GM19467 (cell line): Measurements from ENCODE around the gene ZBED5.

Experiments
- ATAC-seq: cut with Tn5 transposase; IDR thresholded peaks from one replicate; pipeline ENCODE4 v1.9.1; 2021; ENCODE audit warnings: mild to moderate bottlenecking, moderate library complexity; ENCODE audit not compliant: unreplicated experiment

ZBED5 gene

DNA sequence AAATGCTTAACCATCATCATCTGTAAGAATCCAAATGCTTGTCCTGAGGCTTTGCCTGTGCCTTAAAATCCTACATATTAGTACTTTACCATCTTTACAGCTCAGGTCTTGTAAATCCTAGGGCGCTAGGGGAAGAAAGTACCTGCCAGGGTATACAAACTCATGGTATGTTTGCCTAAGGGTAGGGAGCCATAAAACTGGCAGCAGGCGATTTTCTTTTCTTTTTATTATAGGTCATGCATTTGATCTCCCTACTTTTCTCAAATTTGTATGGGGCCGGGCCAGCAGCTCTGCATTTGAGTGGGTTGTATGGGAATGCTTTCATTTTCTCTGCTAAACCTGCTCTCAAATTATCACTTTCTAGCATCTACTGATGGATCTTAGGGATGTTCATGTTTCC lies 24.0 kb upstream of the ZBED5 start:
- no peak for ATAC-seq

DNA sequence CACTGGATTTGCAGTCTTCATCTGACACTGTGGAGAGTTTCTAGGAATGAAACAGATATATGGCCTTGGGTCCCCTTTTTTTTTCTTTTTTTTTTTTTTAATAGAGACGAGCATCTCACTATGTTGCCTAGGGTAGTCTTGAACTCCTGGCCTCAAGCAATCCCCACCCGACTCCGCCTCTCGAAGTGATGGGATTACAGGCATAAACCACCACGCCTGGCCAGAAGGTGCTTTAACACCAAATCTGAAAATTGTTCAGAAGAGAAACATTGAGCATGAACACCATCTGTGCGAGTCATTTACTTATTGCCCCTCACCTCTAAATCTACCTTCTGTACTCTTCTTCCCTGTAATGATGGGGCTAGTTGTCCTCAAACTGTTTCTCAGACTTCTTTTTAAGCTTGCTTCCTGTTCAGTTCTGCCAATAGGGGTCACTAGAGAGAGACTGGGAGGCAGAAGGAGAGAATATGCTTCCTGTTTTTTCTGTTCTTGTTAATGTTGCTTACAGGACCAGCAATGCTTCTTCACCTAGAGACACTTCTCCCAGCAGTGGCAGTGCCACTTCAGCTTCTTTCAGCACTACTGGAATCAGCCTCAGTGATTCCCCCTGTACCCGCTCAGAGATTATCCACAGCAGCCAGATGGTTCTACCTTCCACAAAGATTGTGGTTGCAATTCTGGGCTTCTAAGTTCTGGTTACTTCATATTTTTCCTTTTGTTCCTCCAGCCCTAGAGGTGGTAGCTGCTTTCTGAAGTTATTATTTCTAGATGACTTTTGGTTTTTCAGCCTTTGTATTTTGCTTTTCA lies 20.8 kb upstream of the ZBED5 start:
- no peak for ATAC-seq

DNA sequence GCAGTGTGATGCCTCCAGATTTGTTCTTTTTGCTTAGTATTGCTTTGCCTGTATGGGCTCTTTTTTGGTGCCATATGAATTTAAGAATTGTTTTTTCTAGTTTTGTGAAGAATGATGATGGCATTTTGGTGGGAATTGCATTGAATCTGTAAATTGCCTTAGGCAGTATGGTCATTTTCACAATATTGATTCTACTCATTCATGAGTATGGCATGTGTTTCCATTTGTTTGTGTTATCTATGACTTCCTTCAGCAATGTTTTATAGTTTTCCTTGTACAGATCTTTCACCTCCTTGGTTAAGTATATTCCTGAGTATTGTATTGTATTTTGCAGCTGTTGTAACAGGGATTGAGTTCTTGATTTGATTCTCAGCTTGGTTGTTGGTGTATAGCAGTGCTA lies 18.3 kb upstream of the ZBED5 start:
- ATAC-seq: no peak

DNA sequence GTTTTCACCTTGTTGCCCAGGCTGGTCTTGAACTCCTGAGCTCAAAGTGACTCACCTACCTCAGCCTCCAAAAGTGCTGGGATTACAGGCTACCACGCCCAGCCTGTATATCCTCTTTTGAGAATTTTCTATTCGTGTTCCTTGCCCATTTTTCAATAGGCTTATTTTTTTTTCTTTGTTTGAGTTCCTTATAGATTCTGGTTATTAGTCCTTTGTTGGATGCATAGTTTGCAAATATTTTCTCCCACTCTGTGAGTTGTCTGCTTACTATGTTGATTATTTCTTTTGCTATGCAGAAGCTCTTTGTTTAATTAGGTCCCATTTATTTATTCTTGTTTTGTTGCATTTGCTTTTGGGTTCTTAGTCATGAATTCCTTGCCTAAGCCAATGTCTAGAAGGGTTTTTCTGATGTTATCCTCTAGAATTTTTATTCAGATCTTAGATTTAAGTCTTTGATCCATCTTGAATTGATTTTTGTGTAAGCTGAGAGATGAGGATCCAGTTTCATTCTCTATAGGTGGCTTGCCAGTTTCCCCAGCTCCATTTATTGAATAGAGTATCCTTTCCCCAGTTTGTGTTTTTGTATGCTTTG lies 17.7 kb upstream of the ZBED5 start:
- ATAC-seq: no peak

DNA sequence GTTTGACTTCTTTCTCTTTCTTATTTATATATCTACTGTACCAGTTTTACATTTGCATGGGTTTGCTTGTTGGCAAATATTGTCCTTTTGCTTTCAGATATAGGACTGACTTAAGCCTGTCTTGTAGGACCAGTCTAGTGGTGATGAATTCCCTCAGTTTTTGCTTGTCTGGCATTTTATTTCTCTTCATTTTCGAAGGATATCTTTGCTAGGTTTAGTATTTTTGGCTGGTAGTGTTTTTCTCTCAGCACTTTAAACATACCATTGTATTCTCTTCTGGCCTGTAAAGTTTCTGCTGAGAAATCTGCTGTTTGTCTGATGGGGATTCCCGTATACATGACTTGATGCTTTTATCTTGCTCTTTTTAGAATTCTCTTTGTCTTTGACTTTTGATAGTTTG lies 14.2 kb upstream of the ZBED5 start:
- no peak for ATAC-seq

DNA sequence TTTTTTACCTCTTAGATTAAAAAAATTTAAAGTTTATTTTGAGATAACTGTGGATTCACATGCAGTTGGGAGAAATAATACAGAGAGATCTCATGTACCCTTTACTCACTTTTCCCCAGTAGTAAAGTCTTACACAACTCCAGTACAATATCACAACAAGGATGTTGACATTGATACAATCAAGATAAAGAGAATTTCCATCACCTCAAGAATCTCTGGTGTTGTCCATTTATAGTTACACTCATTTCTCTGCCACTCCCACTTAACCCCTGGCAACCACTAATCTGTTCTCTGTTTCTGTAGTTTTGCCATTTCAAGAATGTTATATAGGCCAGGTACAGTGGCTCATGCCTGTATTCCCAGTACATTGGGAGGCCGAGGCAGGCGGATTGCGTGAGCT lies 10.5 kb upstream of the ZBED5 start:
- ATAC-seq: no peak

DNA sequence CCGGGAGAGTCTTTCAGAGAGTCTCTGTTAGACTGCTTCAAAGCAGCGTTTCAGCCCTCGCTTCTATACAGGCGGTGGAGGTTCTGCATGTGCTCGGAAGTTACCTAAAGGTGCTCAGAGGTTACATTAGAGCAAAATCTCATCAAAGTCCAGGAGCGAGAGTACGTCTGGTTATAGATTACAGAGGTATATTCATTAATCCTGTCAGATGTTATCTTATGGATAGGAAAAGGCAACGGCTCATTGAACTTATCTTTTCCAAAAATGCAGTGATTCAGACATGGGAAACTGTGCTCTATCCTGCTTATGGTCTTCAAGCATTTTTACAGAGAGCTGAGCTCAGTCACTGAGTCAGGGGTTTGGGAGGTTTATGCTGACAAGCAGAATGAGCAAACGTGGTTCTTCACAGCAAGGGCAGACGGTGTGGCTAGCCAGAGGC lies 9.1 kb upstream of the ZBED5 start:
- no peak for ATAC-seq

DNA sequence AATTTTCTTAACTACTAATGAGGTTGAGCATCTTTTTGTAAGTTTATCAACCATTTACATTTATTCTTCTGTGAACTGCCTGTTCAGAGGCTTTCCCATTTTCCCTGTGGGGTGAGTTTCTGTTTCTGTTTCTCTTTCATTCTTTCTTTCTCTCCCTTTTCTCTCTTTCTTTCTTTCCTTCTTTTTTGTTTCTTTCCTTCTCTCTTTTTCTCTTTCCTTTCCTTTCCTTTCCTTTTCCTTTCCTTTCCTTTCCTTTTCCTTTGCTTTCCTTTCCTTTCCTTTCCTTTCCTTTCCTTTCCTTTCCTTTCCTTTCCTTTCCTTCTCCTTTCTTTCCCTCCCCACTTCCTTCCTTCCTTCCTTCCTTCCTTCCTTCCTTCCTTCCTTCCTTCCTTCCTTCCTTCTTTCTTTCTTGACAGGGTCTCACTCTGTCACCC lies 8.0 kb upstream of the ZBED5 start:
- ATAC-seq: no peak

DNA sequence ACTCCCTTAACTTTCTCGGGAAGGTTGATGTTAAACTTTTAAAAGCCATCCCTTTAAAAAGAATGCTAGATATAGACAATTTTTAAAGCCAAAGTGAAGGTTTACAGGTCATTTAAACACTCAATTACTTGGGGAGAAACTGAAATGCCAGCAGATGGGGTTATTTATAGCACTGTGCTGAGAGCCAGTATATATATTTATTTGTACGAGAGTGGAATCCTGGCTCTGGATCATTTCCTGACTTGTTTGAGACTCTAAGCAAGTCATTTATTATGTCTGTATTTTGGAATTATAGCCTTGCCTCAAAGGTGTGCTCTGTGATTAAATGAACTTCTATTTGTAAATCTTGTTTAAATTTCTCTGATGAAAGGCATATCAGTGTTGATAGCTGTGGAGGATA lies 6.8 kb upstream of the ZBED5 start:
- no peak for ATAC-seq

DNA sequence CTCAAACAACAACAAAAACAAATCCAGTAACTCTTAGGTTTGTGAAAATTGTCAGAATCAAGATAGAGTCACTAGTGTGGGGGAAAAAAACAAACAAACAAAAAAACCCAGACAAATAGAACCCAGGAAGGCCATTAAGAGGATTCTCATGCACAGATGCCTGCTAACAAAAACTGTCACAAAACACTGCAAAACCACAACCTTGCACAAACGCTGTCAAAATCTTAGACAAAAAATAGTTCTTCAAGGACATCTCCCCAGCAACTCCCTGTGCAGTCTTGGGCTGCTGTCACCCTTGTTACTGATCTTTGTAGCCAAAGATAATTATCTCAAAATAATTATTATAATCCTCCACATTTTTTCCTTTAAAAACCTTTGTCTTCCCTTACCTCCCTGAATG lies 4.6 kb upstream of the ZBED5 start:
- no peak for ATAC-seq

DNA sequence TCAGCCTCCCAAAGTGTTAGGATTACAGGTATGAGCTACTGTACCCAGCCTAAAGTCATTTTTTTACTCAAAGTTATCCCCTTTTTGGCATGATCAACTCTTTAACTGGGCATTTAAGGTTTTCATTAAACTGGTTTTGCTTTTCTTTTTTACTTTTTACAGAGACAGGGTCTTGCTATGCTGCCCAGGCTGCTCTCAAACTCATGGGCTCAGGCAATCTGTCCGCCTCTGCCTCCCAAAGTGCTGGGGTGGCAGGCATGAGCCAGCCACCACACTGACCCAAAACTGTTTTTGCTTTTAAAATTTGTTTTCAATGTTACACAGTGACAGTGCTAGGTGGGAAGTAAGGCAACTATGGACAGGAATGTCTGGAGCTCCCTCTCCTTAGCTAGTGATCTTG lies 3.9 kb upstream of the ZBED5 start:
- ATAC-seq: no peak

DNA sequence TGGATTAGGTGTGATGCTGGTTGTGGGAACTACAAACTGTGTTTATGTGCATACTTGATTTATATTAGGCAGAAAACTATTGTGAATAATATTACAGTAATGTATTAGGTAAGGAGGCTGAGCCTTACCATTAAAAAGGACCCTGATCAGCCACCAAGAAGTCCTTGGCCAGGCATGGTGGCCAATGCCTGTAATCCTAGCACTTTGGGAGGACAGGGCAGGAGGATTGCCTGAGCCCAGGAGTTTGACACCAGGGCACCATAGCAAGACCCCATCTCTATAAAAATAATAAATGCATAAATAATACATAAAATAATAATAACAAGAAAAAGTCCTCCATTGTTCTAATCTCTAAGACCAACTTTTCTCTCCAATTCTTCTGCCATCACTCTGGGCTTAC lies 3.2 kb upstream of the ZBED5 start:
- ATAC-seq: no peak

DNA sequence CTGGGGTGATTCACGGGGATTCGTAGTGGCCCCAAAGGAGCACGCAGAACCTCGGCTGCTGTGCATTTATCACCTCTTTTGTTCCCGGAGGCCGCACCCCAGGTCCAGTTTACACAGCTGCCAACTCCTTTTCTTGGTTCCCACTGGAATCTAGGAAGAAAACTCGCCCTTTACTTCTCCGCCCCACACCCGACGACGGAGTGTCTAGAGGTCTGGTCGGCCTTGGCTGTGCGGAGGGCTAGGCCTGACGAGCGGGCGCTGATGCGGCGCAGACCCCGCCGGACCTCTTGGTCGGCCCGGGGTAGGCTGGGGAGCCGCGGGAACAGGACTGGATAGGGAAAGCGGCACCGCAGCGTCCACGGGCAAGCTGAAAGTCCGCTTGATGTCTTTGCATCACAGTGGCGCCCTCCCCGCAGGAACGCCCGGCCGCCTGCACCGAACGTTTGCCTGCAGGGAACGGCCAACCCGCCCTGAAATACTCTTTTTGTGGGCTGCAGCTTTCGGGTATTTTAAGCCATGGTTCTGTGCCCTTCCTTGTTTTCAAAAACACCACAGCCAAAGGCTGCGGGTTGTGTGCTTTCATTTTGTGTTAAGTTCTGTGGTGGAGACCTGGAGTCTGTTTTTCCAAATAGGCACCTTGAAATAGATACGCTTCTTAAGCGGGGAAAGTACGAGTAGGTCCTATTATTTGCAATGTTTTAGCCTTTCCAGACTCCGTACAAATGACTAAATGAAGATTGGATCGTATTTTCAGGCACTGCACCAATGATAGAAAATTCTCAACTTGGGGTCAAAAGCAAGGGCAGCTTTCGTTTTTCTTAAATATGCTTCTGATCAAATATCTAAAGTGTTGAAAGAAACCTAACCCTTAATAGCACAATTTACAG lies 829 bp upstream of the ZBED5 start:
- peak; percentile 14 for ATAC-seq

DNA sequence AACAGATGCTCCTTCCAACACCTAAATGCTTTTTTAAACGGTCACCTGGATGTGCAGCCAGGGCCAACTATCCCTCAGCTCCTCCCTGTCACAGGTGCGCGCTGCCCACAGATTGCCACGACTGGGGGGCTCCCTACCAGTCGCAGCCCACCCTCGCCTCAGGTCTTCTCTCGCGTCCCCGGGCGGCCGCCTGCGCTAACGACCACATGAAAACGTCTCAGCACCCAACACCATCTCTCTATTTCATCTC lies 469 bp downstream of the ZBED5 start:
- peak; percentile 12 for ATAC-seq

DNA sequence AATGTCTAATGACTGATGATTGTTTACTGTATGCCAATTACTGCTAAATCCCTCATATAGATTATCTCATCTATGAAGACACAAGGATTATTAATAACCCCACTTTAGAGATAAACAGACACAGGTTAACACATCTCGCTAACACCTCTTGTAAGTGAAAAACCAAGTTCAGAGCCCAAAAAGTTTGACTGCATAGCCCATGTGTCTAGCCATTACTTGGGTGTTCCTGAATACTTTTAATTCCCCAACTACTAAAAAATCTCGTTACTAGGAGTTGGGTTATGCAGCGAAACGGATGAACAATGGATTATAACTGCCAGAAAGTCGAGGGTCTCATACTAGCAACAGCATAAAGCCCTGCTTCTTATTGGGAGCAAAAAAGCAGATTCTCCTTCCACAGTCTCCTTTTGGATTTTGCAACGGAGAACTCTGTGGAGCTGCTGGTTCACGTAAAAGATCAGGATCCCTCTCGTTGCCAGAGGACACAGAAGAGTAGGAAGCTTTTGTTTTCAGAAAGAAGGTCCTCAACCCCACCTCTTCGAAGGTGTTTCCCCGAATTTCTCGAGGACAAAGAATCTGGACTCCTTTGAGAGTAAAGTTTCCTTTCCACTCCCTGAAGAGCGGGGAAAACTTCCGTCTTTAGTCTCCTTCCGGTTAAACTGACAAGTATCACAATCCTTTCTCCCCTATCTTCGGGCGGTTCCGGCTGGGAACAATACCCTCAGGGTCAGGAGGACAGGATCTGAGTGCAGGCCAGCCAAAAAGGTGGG lies 979 bp downstream of the ZBED5 start:
- peak; percentile 3 for ATAC-seq

DNA sequence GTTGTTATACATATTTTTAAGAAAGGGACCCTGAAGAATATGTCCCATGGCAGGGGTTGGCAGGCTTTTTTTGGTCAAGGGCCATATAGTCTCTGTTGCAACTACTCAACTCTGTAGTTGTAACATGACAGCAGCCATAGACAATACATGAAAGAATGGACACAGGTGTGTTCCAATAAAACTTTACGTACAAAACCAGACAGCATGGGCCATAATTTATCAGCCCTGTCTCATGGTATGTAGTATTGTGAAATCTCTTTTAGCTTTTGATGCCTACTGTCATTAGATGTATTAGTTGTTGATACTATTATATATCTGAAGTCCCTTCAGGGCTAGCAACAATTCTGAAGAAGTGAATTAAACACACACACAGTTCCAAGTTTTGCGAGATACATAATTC lies 2.6 kb downstream of the ZBED5 start:
- ATAC-seq: no peak

DNA sequence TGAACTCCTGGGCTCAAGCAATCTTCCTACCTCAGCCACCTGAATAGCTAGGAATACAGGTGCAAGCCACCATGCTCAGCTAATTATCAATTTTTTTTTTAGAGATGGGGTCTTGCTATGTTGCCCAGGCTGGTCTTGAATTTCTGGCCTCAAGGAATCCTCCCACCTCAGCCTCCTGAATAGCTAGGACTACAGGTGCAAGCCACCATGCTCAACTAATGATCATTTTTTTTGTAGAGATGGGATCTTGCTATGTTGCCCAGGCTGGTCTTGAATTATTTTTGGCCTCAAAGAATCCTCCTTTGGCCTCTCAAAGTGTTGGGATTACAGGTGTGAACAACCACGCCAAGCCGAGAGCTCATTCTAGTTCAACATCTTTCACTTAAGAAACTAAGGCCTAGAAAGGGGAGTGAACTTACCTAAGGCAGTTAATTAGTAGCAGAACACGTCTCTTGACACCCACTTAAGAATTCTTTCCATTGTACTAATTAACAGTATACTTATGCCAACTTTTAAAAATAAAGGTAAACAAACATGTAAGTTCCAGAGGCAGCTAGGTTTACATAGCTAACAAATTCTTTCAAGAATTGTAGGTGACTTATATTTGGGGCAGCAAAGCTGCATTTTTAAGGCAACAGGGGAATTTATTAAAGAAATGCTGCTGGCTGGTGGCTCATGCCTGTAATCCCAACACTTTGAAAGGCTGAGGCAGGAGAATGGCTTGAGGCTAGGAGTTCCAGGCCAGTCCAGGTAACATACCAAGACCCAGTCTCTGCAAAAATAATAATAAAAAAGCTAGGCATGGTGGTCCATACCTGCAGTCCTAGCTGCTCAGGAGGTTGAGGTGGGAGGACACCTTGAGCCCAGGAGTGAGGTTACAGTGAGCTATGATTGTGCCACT lies 9.6 kb downstream of the ZBED5 start:
- no peak for ATAC-seq

DNA sequence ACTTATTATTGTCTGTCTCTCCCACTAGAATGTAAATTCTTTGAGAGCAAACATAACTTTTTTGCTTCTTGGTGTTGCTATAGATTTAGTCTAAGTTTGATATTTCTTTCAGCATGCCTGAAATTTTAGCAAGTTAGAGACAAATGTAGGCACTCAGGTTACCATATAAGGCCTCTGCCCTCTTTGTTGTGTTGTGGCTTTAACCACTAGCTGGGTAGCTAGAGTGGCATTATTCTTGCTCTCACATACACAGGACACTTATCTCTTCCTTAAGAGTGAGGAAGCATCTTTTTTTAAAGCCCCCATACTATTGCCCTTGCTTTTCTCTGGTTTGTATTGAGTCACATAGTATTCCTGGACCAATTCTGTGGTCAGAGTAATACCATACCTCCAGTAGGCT lies 11.2 kb downstream of the ZBED5 start:
- no peak for ATAC-seq

DNA sequence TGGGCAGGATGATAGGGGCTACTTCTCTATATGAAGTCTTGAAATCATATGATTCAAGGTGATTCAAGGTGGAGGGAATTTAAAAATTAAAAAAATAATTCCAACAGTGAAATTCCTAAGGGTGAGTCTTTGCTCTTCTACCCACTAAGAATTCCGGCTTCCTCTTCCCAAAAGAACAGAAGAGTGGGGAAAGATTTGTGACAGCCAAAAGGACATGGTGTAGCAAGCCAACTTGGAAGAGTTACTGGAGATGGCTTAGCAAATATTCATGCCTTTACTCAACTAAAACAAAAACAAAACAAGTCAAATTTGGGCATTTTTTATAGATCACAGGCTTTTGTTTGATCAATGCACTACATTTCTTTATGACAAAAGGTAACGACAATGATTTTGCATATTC lies 12.3 kb downstream of the ZBED5 start:
- ATAC-seq: no peak

DNA sequence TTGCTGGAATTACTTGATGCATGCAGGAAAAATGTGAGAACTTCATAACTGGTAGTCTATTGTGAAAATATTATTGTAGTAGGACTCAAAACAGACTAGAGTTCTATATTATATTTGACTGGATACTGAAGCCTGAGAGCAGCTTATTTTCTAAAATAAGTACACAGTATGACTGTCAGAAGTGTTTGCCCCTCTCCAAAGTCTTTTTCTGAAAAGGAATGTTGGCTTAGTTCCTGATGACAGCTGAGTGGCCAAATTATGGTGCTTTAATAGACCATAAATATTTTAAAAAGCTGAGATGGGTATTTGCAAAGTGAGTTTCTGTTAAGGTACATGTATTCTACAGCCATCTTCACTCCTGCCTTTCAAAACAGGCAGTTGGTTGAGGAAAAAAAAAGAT lies 13.1 kb downstream of the ZBED5 start:
- no peak for ATAC-seq
